Measurements from ENCODE around the gene SLC6A5. TPM values are rescaled to one million over a fixed set of nuclear protein-coding genes. Genes with fewer than 3 reads are reported as not detected.
A peak's percentile ranks its signal among the peaks of the same experiment; 100 is the strongest.

SLC6A5 gene
- total RNA-seq, 3 donors from 2014 or later (not counting 1 experiment from before 2014, with no cell fraction given), result not detected

- intact Hi-C loops (cut with micrococcal nuclease), result loop anchor here (5.0 kb wide), 1 partner anchor 484 kb away; no protein-coding TSS in a partner anchor
- H3K36me3 ChIP-seq (ENCODE audit: control insufficient read depth, insufficient read depth, low read length), result no peaks in the 10 kb centered on the region
- no peak overlapping the region for H3K27ac ChIP-seq (ENCODE audit: low read length)
- 29% methylated on average over 1 of the region's 2 CpGs for WGBS (ENCODE audit: insufficient coverage)
- no peaks in the 10 kb centered on the region for H3K9me3 ChIP-seq (ENCODE audit: control insufficient read depth, insufficient read depth, low read length)
- DNase-seq (no peak), ATAC-seq (no peak)
- TF ChIP-seq CTCF (IDR thresholded peaks at IDR 0.05), result no peak
- Mint-ChIP-seq H3K36me3 (no peaks in the 10 kb centered on the region), H3K27ac (no peak overlapping the region), H3K9me3 (no peaks in the 10 kb centered on the region), H3K4me1 (peaks cover 7 to 9% of the 10 kb centered on the region in 2 donors), H3K4me3 (no peak overlapping the region), H3K27me3 (ENCODE audit: low read depth in 2 of 2) (peaks cover 40 to 60% of the 10 kb centered on the region in 2 donors)
- no peak overlapping the region for H3K4me3 ChIP-seq (ENCODE audit: low read length)
- peaks cover 4% of the 10 kb centered on the region for H3K4me1 ChIP-seq (ENCODE audit: control insufficient read depth, insufficient read depth, low read length)
- H3K27me3 ChIP-seq (ENCODE audit: control insufficient read depth, insufficient read depth, low read length), result no peaks in the 10 kb centered on the region
Observed at GRCh38 chr11:20611445-20611844, 12.0 kb downstream of the SLC6A5 start.

- peaks cover 38 to 56% of the 10 kb centered on the region in 2 donors for H3K27me3 Mint-ChIP-seq (ENCODE audit: low read depth in 2 of 2)
- H3K36me3 Mint-ChIP-seq, result no peaks in the 10 kb centered on the region
- no peak overlapping the region for H3K4me3 Mint-ChIP-seq
Observed at GRCh38 chr11:20611892-20612291, 12.5 kb downstream of the SLC6A5 start.

GRCh38 chr11:20612416-20612815 is 13.0 kb downstream of the SLC6A5 start:
- Mint-ChIP-seq H3K4me1 (peaks cover 7 to 9% of the 10 kb centered on the region in 2 donors), H3K36me3 (no peaks in the 10 kb centered on the region), H3K4me3 (no peak overlapping the region), H3K27ac (no peak overlapping the region), H3K9me3 (no peaks in the 10 kb centered on the region), H3K27me3 (ENCODE audit: low read depth in 2 of 2) (peaks cover 33 to 51% of the 10 kb centered on the region in 2 donors)
- WGBS (ENCODE audit: insufficient coverage), result 60% methylated on average over 3 of the region's 3 CpGs
- Histone ChIP-seq H3K36me3 (ENCODE audit: control insufficient read depth, insufficient read depth, low read length) (no peaks in the 10 kb centered on the region), H3K4me1 (ENCODE audit: control insufficient read depth, insufficient read depth, low read length) (peaks cover 4% of the 10 kb centered on the region), H3K27me3 (ENCODE audit: control insufficient read depth, insufficient read depth, low read length) (no peaks in the 10 kb centered on the region), H3K4me3 (ENCODE audit: low read length) (no peak overlapping the region), H3K27ac (ENCODE audit: low read length) (no peak overlapping the region), H3K9me3 (ENCODE audit: control insufficient read depth, insufficient read depth, low read length) (no peaks in the 10 kb centered on the region)
- no peak for DNase-seq
- ATAC-seq, result no peak
- intact Hi-C loops (cut with micrococcal nuclease), result loop anchor here (5.0 kb wide), 1 partner anchor 485 kb away; no protein-coding TSS in a partner anchor
- no peak for TF ChIP-seq CTCF (IDR thresholded peaks at IDR 0.05)

More at GRCh38 chr11:20611892-20612291, 12.5 kb downstream of the SLC6A5 start:
- Histone ChIP-seq H3K4me3 (ENCODE audit: low read length) (no peak overlapping the region), H3K36me3 (ENCODE audit: control insufficient read depth, insufficient read depth, low read length) (no peaks in the 10 kb centered on the region), H3K4me1 (ENCODE audit: control insufficient read depth, insufficient read depth, low read length) (peaks cover 4% of the 10 kb centered on the region), H3K27me3 (ENCODE audit: control insufficient read depth, insufficient read depth, low read length) (no peaks in the 10 kb centered on the region), H3K27ac (ENCODE audit: low read length) (no peak overlapping the region), H3K9me3 (ENCODE audit: control insufficient read depth, insufficient read depth, low read length) (no peaks in the 10 kb centered on the region)
- peak in 1 of 3 donors; percentile 47 for ATAC-seq
- DNase-seq, result no peak
- no peaks in the 10 kb centered on the region for H3K9me3 Mint-ChIP-seq
- no peak for TF ChIP-seq CTCF (IDR thresholded peaks at IDR 0.05)
- intact Hi-C loops (cut with micrococcal nuclease), result loop anchor here (5.0 kb wide), 1 partner anchor 485 kb away; no protein-coding TSS in a partner anchor
- no peak overlapping the region for H3K27ac Mint-ChIP-seq
- H3K4me1 Mint-ChIP-seq, result peaks cover 7 to 9% of the 10 kb centered on the region in 2 donors
- WGBS (ENCODE audit: insufficient coverage), result 62% methylated on average over 2 of the region's 4 CpGs

- Histone ChIP-seq H3K27me3 (ENCODE audit: control insufficient read depth, insufficient read depth, low read length) (no peaks in the 10 kb centered on the region), H3K27ac (ENCODE audit: low read length) (no peak overlapping the region), H3K4me3 (ENCODE audit: low read length) (no peak overlapping the region), H3K9me3 (ENCODE audit: control insufficient read depth, insufficient read depth, low read length) (no peaks in the 10 kb centered on the region), H3K4me1 (ENCODE audit: control insufficient read depth, insufficient read depth, low read length) (no peaks in the 10 kb centered on the region), H3K36me3 (ENCODE audit: control insufficient read depth, insufficient read depth, low read length) (no peaks in the 10 kb centered on the region)
- Mint-ChIP-seq H3K9me3 (no peaks in the 10 kb centered on the region), H3K4me3 (no peak overlapping the region), H3K36me3 (no peaks in the 10 kb centered on the region), H3K27me3 (ENCODE audit: low read depth in 2 of 2) (peaks cover 11 to 12% of the 10 kb centered on the region in 2 donors), H3K4me1 (no peaks in the 10 kb centered on the region), H3K27ac (no peak overlapping the region)
- no peak for DNase-seq
- no peak for TF ChIP-seq CTCF (IDR thresholded peaks at IDR 0.05)
- ATAC-seq, result no peak
- WGBS (ENCODE audit: insufficient coverage), result 35% methylated on average over 4 of the region's 5 CpGs
- intact Hi-C loops (cut with micrococcal nuclease), result no loop called here
Observed at GRCh38 chr11:20616920-20617319, 17.5 kb downstream of the SLC6A5 start.
